Activated CD8-positive, alpha-beta memory T cell treated with anti-CD3 and anti-CD28 coated beads, Interleukin-2, amount 50 U/mL, for 1 hour (primary cell): ENCODE results near the gene SMIM28.

ENCODE experiments used
- DNase-seq: peaks from one replicate; pipeline ENCODE4 v3.0.0-alpha.2; 2020; ENCODE audit errors: extremely low read depth

SMIM28 gene

DNA sequence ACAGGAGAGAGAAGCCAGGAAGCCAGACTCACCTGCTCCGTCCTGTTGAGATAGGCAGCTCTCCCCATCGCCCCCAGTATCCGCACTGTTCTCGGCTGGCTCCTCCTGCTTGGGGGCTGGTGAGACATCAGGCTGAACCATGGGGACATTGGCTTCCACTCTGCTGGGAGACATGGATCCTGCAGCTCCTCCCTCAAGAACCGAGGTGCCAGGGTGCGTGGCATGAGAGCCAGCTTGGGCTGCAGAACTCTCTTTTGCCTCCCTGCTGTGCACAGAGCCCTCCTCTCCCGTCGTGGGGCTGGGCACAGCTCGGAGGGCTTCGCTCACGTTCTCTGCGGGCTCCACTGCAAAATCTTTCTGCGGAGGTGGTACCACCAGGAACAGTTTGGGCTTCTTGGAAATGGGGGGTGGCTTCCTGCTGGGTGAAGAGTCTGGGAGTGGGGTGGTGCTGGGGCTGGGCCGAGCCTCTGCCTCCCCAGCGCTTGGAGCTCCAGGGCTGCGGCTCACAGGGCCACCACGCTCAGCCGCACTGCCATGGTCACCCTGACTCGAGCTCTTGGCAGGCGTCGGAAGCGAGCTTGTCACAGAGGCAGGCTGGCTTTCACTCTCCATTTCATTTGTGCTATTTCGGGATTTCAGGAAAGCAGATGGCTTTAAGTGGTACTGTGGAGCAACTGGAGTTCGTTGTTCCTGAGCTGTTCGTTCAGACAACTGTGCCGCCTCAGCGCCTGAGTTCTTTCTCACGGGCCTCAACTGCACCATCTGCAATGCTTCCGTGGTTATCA is 52.8 kb downstream of the SMIM28 start:
- DNase-seq = no peak

DNA sequence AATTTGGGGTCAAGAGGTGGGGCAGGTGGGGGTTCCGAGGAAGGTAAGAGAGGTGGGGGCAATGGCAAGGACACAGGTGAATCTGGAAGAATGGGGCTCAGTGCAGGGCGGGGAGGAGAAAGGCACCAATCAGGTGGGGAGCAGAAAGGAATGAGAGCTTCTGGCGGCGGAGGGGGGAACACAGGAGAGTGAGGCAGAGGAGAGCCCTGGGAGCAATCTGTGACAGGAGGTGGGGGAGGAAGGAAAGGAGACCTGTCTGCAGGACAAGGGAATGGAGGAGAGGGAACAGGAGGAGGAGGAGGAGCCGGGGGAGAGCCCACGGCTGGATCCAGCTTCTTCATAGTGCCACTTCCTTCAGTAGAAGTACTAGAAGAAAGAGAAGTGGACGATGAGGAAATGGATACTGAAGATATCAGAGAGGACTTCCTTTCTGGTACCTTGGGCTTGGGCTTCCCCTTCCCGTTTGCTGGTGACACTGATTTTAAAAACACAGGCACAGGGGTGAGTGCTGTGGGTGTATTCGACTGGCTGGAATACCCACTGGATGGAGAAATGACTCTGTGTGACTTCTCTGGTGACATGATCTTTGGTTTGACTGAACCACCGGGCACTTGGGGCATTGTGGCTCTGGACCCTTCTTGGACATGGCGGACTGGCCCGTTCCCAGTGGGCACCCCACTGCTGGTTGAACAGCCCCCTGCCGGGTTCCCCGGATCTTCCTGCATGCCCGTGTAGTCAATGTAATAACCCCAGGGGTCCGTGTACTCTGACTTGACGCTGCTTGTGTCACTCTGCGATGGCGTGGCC is 53.8 kb downstream of the SMIM28 start:
- no peak for DNase-seq

DNA sequence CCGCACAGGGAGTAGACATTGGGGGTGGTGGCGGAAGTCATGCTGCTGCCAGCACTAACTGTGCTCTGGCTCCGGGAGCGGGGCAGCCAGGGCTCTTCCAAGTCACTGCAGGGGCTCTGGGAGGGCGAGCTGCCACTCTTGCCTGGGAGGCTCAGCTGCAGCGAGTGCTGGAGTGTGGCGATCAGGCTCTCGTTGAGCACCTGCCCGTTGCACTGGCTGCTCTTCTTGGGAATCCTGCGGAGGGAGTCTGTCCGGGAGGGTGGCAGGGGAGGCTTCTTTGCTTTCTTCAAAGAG is 54.3 kb downstream of the SMIM28 start:
- DNase-seq = no peak
